SH-SY5Y (cell line): Measurements from ENCODE around the gene CARNS1.

ENCODE experiments used
- GATA2 ChIP-seq: IDR thresholded peaks from 2 replicates; pipeline ENCODE4 v1.6.1; 2011; ENCODE audit warnings: mild to moderate bottlenecking, low read depth, low read length
- GATA3 ChIP-seq: IDR thresholded peaks from 2 replicates; pipeline ENCODE4 v1.6.1; 2011; ENCODE audit warnings: low read depth, mild to moderate bottlenecking, low read length, moderate library complexity

Gene CARNS1

DNA sequence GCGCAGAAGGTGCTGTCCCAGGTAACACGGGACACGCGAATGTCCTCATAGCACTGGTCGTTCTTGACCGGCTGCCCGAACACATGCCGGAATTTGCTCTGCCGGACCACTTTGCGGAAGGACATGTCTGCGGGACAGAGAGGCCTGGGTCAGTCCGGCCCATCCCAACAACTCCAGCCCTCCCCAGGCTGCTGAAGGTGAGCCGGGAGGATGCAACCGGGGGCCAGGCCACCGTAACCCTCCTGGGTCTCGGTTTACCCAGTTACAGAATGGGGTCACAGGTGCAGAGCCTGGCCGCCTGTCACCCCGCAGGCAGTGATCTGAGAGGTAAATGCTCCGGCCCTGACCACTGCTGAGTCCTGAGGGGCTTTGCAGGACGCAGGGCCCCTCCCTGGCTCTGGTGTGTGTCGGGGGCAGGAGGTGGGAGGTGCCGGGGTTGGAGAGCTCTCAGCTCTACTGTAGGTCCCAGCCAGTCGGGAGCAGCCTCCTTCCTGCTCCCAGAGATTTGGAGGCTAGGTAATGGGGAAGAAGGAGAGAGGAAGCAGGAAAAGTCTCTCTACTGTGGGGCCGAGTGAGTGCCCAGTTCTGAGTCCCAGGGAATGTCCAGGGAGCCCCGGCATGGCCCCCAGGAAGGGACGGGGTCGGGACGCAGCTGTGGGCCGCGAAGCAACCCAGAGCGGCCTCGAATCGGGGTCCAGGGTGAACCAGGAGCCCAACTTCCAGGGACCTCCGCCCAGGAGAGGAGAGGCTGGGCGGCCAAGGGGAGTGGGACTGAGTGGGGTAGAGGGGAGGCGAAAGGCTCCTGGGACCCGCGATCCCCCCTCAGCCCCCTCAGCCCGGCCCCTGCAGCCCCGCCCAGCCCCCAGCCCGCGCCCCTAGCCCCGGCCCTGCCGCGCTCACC lies 27.3 kb downstream of the CARNS1 start:
- no peak for TF ChIP-seq GATA2
- no peak for TF ChIP-seq GATA3

DNA sequence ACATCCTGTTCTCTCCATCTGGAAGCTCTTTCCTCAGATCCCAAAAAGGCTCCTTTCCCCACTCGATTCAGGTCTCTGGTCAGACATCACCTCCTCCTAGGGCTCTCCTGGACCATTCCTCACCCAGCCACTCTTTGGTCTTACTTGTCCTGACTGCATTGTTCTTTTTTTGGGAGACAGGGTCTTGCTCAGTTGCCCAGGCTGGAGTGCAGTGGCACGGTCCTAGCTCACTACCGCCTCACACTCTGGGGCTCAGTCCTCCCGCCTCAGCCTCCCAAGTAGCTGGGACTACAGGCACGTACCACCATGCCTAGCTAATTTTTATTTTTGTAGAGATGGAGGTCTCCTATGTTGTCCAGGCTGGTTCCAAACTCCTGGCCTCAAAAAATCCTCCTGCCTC lies 30.0 kb downstream of the CARNS1 start:
- no peak for TF ChIP-seq GATA3
- no peak for TF ChIP-seq GATA2

DNA sequence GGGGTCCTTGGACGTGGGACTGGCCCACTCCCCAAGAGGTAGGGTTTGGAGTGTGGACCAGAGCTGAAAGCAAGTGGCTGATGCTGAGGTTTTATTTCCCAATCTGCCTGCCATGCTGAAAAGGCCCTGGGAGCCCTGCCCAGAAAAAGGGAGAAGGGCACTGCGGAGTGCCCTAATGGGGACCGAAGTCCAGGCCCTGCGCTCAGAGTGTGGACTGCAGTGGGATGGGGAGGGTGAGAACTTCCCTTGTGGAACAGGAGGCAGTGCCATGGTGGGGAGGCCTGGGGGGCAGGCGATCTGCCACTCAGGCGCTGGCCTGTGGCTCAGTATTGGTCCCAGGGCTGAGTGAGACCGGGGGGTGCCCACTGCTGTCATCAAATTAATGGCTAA lies 32.7 kb downstream of the CARNS1 start:
- TF ChIP-seq GATA2, result no peak
- TF ChIP-seq GATA3, result no peak

DNA sequence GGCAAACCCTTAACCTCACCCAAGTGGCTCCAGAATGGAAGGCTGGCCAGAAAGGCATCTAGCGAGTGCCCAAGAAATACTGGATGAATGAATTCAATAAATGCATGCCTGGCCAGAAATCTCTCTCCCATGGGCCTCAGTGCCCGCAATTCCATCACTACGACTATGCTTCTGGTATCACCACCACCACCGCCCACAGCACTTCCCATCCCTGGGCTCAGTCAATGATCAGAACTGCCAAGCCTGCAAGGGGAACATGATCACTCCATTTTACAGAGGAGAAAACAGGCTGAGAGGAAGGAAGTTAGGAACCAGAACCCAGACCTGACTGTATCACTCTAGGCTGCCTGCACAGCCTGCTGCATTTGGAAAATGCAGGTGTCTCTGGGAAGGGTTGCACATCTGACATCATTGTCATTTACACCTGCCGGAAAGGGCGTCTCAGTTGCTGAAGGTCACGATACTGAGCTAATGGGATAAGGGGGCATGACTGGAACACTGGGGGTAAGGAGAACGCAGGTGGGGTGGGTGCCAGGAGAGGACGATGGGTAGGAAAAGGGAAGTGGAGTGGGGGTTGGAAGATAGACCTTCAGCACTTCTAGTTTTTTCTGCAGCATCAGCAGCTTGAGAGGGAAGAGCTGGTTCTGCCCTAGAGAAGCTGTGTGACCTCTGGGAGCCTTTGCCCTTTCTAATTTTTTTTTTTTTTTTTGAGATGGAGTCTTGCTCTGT lies 33.8 kb downstream of the CARNS1 start:
- TF ChIP-seq GATA2 (no peak), GATA3 (no peak)

DNA sequence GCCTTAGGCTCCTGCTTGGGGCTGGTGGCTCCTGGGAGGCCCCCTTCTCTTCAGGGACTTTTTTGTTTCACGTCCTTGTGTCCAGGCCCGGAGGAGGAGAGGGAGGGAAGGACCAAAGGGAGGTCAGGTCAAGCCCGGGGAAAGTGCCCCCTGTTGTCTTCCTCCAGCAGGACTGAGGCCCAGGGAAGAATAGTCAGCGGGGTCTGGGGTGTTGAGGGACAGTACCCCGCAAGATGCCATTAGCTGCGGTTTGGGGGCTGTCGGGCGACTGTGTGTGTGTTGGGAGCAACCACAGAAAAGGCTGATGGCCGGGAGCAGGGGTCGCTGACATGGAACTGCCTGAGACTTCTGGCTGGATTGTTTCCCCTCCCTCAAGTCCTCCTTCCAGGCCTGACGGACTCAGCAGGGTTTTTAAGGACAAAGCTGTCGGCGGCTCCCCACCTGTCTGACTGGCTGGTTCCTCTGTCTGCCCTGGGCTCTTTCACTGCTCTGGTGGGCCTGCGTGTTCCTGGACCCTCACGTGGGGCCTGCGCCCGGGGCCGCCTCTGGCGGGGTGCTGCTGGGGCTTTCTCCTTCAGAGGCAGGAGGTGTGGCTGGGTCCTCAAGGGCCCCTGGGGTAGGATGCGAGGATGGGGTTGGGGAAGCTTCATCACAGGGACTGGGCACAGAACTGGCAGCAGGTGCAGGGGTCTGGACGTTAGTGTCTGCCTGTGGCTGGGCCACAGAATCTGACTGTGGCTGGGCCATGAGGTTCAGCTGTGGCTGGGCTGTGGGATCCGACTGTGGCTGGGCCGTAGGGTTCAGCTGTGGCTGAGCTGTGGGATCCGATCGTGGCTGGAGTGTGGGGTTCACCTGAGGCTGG lies 35.5 kb downstream of the CARNS1 start:
- no peak for TF ChIP-seq GATA2
- no peak for TF ChIP-seq GATA3

DNA sequence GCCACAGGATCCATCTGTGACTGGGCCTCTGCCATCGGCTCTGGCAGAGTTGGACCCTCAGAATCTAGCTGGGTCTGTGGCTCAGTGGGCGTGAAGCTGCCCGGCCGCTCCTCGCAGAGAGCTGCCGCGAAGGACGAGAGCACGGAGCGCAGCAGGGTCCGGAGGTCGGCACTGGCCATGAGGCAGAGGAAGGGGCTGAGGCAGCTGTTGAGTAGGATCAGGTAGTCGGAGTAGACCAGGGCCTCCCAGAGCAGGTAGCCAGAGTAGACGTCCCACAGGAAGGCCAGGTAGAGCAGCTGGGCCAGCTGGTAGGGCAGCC lies 36.1 kb downstream of the CARNS1 start:
- TF ChIP-seq GATA2, result no peak
- no peak for TF ChIP-seq GATA3

DNA sequence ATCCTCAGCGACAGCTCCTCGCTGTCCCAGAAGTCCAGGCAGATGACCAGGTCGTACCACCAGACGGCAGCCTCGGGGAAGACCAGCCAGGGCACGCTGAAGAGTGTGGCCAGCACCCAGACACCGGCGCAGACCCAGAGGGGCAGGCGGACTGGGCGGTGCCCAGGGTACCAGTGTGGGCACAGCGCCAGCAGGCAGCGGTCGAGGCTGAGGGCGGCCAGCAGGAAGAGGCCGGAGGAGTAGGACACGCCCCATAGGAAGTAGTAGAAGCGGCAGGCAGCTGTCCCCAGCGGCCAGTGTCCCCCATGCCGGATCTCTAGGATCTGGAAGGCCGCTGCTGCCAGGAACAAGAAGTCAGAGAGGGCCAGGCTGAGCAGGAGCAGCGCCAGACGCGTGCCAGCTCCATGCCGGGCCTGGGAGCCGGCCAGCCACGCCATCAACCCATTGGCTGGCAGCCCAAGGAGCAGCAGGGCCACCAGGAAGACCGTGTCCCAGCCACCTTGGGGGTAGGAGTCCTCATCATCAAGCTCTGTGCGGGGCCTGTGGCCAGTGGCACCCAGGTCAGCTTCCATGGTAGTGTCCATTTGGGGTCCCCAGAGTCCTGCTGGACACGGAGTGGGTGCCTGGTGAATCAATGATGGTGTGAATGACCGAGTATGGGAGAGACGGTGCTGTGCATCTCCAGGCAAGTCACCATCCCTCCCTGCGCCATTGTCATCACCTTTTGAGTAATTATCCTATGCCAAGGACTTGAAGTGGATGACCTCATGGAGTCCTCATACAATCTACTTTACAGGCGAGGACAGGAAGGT lies 36.9 kb downstream of the CARNS1 start, which contains the start of gene GPR152:
Gene GPR152, minus strand, starts transcription at position 589 of the 812 bp plus-strand sequence. Its CDS starts 5 bp downstream, at position 584.
- TF ChIP-seq GATA2 (no peak), GATA3 (no peak)

DNA sequence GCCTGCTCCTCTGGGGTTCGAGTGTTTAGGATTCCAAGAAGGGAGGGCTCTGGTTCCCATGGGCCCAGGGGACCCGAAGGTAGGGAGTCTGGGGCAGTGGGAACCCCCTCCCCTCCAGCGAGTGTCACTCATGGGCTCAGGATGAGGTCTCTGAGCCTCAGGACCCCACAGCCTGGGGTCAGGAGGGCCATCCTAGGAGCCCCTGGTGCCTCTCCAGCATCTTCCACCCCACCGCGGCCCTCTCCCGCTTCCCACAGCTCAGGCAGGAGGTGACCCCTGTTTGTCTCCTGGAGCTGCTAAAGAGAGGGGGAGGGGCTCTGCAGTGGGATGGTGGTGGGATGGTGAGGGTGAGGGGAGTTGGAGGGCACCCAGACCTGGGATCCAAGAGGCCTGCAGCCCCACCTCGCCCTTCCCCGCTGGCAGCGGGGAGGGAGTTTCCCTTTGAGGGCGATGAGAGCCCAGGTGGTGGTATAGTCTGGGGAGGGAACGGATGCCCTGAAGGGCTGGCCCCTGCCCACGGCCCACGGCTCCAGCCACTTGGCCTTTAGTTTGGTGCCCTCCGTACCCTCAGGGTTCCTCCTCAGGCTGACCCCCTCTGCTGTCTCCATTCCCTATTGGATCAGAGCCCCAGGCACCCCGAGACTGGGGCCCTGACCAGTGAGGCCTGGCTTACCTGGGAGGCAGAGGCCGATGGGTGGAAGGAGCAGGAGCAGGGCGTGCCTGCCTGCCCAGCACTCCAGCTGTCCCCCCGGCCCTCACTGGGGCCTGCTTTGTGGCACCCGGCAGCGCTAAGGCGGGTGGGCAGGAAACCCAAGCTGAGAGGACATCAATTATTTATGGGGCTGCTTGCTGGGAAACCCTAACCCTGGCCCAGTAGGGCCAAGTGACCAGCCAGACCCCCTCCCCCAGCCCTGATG lies 38.6 kb downstream of the CARNS1 start:
- TF ChIP-seq GATA2, result no peak
- no peak for TF ChIP-seq GATA3

DNA sequence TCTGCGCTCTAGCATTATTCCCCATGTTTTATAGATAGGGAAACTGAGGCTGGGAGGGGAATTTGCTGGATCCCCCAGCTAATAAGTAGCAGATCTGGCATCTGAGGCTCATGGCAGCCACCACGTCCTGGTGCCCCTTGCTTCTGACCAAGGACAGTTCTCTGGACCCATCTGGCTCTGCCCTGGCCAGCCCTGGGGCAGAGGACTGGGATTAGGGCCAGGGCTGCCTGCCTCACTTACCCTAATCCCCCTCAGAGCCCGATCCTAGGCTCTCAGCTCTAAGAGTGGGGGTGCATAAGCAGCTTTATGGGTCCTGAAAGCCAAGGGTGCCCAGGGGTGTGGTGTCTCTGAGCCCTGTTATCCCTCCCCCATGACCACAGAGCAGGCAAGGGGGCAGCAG lies 39.6 kb downstream of the CARNS1 start, which contains the start of gene CABP4:
Gene CABP4, plus strand, starts transcription at position 301 of the 400 bp plus-strand sequence. Its CDS starts 70 bp downstream, at position 371.
- no peak for TF ChIP-seq GATA2
- TF ChIP-seq GATA3, result no peak

DNA sequence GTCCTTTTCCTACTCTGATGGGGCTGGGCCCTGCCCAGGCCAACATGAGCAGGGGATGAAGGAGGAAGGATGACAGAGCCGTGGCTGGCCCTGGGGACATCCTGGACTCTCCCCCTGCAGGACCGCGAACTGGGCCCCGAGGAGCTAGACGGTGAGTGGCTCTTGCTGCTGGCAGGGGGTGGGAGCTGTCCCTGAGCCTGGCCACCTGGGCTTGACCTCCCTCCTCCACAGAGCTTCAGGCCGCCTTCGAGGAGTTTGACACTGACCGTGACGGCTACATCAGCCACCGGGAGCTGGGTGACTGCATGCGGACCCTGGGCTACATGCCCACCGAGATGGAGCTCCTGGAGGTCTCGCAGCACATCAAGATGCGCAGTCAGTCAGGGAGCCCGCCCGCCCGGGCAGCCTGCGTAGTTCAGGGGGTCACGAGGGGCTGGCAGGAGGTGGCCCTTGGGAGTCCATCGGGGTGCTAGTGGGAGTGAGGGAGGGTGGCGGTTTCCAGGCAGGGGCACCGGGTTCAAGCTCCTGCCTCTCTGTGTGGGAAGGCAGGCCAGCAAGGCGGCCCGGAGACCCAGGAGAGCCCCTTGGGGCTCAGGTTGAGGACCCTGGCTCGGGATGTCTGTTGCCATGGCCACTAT lies 40.7 kb downstream of the CARNS1 start:
- TF ChIP-seq GATA3 (no peak), GATA2 (no peak)

DNA sequence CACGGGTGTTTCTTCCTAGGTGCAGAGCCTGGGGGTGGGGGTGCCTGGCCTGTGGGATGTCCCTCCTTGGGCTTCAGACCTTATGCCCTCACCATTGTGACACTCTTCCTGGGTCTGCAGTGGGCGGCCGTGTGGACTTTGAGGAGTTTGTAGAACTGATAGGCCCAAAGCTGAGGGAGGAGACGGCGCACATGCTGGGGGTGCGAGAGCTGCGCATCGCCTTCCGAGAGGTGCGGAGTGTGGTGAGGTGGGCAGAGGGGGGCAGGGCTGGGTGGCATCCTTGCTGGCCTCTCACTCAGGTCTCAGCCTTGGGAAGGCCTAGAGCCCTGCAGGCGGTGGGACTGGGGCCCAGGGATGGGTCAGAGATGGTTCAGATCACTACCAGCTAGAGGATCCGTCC lies 42.0 kb downstream of the CARNS1 start:
- no peak for TF ChIP-seq GATA2

DNA sequence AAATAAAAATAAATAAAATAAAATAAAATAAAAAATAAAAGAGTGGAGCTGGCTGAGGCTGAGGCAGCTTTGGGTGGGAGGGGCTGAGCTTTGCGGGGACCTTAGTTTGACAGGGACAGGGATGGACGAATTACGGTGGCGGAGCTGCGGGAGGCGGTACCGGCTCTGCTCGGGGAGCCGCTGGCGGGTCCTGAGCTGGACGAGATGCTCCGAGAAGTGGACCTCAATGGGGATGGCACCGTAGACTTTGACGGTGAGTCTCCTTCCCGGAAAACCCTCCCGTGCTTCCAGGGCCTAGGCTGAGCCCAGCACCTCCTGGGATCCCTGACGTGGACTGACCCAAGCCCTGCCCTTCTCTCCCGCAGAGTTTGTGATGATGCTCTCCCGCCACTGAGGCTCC lies 42.8 kb downstream of the CARNS1 start:
- TF ChIP-seq GATA2, result no peak
- no peak for TF ChIP-seq GATA3
